Stimulated activated CD4-positive, alpha-beta T cell treated with anti-CD3 and anti-CD28 coated beads, Interleukin-12 subunit alpha, Interleukin-12 subunit beta, amount 100 ng/mL, for 24 hours (primary cell): ENCODE data around the gene RAI2.

Experiments
- DNase-seq, 2 experiments: peaks; one replicate each; pipeline ENCODE4 v3.0.0-alpha.2; 2020; ENCODE audit warnings: low read depth in 2 of 2

The RAI2 gene

DNA sequence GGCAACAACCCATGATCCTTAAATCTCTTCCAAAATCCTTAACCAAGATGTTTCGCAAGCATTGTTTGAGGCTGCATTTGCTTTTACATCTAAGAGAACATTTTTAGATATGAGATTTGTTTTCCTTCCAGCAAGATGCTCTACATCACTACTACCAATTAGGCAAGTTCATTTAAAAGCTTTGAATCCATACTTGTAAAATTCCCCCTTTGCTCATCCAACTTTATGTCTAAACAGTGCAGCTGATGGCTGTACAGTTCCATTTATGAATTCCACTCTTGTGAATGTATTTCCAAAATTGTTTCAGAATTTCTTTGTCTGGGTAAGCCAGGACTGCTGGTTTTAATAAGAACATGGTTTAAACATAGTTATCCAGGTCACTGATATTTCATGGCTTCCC is 31.5 kb downstream of the RAI2 start:
- no peak for DNase-seq

DNA sequence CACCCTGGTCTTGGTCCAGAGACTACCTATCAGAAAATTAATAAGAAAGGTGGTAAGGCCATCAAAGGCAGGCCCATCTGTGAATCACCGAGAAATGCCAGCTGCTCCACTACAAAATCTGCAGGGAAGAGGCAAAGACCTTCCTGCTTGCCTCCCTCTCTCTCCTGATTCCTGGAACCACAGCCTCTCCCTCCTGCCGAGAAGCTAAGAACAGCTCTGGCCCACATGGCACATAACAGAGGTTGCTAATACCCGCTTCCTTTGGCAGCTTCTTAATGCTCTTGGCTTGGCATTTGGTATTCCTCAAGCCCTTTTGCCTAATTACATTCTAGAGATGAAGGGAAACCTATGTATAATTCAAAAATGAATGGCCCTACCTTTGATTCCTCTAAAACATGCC is 32.9 kb downstream of the RAI2 start:
- DNase-seq: no peak

DNA sequence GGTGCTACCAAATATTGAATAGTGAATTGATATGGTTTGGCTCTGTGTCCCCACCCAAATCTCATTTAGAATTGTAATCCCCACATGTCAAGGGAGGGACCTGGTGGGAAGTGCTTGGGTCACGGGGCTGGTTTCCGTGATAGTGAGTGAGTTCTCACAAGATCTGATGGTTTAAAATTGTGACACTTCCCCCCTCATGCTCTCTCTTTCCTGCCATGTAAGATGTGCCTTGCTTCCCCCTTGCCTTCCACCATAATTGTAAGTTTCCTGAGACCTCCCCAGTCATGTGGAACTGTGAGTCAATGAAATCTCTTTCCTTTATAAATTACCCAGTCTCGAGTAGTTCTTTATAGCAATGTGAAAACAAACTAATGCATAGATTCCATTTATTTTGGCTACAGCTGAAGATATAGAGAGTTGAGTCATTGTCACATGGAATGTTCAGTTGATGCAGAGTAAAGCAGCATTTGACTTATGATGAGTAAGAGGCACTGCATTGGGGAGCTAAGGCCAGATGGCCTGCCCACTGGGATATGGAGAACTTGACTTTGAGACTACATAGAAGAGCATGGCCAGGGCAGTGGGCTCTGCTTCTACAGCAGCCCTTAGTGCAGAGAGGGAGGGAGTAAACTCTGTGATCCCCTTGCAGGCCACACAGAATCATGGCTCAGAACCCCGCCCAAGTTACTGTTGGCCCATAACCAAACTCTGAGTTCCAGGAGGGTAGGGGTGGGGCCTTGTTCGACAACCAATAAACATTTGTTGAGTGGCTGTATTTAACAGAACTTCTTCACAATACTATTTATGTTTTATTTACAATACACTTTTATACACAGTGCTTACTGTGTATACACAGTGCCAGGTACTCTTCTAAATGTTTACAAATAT is 34.2 kb downstream of the RAI2 start:
- DNase-seq: no peak

DNA sequence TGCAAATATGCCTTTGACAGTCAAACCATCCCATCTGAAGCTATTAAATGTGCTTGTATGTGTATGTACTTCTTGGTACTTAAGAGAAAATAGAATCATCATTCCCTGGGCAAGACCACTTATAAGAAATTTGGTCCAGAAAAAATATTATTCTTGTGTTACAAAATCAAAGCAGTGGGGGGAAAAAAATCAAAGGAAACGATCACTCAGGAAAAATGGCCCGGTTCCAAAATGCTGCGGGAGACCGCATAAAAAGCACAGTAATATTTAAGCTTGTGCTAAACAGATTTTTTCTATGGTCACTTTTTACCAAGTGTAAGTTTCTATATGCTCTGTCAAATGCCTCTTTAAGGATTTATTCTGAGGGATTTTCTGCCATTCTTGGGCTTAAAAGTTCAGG is 36.1 kb downstream of the RAI2 start:
- DNase-seq: no peak

DNA sequence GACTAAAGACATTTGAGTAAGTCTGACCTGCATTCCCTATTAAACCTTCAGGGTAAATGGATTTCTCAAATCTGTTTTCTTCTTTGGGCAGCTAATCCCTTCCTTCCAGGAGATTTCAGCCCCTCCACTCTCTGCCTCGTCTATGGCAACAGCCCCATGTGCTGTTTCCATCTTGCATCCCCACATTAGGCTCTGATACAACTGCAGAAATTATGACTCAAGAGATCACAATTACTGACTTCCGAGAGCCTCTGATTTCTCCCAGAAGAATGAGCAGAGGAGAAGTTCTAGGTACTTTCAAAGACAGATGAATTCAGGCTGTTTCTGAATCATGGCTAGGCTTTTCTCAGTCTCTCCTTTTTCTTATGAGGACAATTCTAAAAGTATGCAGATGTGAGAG is 38.7 kb downstream of the RAI2 start:
- DNase-seq: no peak

DNA sequence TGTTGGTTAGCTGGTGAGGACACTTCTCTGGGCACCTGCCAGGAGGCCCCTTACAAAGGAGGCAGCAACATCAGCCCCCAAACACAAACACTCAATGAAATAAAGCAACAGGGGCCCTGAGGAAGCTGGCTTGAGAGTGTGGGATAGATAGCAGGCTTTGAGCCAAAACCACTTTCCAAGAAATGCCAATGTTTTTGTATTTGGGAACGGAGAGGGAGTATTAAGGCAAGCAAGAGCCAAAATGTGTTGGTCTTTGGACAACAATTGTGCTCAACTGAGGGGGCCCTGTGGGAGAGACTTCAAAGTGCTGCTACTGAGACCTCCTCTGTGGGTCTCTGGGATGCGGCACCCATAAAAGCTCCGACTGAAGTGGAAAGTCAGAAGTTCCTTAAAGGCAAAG is 41.0 kb downstream of the RAI2 start:
- no peak for DNase-seq

DNA sequence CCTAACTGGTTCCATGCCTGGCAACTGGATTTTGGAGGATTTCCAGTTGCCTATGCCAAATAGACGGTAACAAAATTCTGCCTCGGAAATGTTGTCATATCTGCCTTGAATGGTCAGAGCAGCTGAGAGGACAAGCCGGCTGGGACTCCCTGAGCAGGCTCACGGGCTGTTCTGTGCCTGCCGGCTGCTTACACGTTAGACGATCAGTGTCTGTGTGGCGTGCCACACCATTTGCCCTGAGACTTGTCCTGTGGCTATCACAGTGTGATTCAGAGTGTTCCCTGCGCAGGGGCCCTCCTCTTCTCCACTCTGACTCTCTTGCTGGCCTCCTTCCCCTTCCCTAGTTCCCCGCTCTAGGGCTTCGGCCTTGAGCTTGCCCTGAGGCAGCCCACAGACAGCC is 42.4 kb downstream of the RAI2 start:
- DNase-seq: no peak

DNA sequence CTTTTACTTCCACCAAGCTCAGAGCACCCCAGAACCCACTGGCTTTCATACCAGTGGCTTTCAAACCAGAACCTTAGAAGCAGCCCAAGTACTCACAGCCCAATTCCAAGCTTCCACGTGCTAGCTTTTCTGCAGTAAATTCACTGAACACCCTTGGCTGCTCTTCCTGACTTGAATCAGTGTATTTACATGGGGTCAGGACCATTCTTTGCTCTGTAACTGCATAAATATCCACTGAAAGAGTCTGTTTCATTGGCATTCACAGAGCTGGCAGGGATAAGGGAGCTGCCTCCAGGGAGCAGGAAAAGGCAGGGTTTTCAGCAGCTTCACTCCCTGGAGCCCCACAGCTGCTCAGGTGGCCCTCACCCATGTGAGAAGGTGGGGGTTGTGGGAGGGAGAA is 43.8 kb downstream of the RAI2 start:
- no peak for DNase-seq

DNA sequence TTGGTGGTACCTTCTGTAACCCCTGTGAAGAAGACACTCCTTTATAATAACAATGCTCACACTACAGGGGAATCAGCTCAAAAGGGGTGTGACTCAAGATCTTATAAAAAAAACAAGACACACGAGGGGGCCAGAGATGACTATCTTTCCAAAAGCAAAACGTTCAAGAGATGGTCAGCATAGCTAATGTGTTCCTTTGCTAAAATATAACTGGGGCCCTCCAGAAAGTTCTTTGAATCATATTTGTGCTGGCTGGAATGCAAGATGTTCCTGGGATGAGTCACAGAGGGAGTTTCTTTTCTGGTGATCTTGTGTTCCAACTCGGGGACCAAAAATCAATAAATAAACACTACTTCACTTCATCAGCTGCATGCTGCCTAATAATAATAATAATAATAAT is 46.5 kb downstream of the RAI2 start:
- DNase-seq: no peak

DNA sequence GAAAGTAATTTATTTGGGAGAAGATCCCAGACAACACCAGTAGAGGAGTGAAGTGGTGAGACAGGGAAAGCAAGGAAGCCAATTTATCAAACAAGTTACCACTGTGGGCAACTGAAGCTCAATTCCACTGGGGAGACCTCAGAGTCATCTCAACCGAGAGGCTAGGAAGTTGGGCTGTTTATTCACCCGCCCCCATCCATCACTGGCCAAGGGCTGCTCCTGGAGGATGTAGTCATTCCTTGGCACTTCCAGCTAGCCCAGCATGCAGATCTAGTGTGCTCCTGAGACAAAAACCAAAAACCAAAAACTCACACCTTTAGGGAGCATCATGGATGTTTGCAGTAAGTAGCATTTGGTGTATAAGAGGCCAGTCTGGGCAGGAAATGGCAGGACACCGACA is 47.0 kb downstream of the RAI2 start:
- no peak for DNase-seq

DNA sequence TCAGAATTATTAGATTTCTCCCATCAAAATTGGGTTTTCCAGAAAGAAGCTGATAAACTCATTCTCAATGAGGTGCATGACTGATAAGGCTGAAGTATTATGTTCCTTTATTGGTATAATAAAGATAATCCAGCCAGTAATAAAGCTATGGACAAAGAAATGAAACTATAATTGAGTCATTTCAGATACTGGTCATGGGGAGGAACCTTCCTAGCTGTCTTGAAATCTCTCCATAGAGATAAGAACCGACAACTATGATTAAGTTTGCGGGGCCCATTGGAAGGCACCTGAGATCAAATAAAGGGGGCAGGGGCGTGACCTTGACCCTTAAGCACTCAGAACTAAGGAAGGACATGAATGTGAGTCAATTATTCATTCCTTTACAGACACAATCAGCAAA is 47.8 kb downstream of the RAI2 start:
- DNase-seq: no peak

DNA sequence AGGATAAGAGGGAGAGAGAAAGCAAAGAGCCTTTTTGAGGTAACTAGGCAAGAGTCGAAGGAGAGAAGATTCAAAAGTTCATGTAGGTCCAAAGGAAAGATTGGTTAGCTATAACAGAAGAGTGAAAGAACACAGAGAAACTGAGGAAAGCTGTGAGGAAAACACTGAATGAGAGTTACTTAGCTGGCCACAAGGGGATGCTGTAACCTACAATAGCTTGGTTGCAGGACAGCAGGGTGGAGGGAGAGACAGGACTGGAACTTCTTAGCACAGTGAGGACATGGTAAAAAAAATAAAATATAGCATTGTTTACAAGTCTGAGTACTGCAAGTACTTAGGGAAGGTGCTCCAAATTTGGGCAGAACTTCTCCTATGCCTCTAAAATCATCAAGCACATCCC is 48.3 kb downstream of the RAI2 start:
- DNase-seq: no peak

DNA sequence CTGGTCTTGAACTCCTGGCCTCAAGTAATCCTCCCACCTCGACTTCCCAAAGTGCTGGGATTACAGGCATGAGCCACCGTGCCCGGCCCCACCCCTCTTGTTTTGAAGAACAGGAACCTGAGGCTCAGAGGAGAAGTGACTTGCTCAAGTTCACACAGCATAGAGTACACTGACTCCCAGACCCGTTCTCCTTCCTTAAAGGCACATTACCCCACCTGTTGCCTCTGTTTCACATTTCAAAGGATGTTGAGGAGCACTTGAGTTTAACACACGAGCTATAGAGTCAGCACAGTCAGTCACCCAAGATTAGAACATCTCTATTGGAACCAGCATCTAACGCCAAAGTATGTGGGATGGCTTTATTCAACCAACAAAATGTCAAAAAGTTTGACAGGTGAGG is 51.1 kb downstream of the RAI2 start:
- no peak for DNase-seq

DNA sequence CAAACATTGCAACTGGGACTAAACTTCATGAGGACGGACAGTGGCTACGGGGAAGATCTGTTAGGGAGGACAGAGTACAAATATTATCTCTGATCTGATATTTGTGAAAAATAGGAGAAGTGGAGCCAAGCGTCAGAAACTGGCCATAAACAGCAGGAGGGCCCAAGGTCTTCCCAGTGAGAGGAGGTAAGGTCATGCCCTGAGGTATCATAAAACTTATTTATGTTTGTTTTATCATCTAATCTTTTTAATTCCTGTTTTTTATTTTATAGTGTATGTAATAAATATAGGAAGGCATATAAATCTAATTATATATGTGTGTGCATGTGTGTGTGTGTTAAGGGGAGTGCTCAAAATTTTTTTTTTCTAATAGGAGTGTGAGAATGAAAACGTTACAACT is 51.8 kb downstream of the RAI2 start:
- DNase-seq: no peak

DNA sequence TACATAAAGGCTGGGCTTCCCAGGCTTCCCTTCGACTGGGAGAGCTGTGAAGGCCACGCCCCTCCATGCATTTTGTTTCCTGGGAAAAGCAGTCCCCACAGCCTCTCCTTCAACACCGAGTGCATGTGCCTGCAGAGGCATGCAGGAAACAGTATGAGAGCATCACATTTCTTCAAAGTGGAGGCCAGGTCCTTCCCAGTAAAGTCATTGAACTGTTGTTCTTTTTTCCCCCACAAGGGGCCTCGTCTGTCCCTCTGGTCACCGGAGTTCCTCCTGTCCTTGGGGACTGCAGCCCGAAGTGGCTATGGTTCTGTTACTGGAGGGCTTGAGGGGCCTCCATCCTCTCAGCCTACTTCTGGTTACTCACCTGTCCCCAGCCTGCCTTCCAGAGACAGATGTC is 56.0 kb downstream of the RAI2 start:
- DNase-seq: no peak

DNA sequence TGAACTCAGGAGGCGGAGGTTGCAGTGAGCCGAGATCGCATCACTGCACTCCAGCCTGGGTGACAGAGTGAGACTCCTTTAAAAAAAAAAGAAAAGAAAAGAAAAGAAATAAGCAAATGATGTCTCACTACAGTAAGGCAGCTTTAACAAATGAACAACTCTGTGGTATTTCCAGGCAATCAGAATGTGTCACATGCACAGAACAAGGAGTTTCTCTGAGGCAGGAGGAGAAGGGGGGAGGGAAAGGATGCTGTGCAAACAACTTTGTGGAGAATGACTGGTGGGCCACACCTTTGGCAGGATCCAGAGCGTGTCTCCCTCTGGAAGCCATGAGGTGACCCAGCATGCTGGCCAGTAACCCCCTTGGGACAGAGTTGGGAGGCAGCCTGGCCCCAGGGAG is 57.6 kb downstream of the RAI2 start:
- no peak for DNase-seq

DNA sequence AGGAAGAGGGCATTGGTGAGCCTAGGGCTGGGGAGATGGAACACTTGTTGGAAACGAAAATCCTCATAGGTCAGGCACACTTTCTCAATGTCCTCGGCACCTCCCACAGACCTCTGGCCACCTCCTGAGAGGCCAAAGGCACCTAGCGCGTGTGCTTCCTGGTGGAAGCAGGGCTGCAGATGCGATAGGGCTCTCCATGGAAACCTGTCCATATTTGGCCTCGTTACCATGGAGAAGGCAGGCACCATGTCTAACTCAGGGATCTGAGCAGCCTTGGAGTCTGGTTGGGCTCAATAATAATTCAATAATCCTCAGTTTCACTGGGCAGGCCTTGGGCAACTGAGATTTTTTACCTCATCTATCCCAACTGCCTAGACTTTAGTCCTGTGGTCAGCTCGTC is 58.3 kb downstream of the RAI2 start:
- no peak for DNase-seq

DNA sequence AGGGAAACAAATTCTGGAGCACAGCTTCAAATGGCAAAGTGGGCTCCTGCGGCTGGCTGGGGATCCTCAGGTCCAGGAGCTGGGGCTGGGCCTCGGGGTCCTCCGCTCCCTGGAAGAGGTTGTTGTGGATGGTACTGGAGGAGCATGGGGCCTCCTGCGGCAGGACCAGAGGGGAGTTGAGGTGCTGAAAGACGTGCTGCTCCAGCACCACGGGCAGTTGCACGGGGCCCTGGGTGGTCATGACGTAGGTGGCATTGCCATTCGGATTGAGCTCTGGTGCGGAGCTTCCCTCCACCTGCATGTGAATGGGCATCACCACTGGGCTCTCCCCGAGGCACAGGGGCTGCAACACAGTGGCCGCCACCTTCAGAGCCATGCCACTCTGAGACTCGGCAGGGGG is 59.7 kb downstream of the RAI2 start:
- DNase-seq: no peak

DNA sequence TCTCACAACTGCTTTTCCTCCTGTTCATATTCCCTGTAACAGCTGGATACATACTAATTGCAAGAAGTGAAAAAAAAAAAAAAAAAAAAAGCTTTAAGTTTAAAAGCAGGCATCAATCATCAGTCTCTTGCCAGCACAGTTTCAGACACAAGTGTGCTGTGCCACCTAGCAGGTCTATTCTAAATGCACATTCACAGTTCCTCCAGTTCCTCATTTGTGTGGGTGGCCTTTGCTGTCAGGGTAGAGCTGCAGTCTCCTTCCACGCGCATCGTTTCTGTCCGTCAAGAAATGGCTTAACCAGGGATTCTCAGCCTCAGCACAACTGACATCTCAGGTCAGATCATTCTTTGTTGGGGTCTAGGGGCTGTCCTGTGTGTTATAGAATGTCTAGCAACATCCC is 62.2 kb downstream of the RAI2 start:
- DNase-seq: no peak

DNA sequence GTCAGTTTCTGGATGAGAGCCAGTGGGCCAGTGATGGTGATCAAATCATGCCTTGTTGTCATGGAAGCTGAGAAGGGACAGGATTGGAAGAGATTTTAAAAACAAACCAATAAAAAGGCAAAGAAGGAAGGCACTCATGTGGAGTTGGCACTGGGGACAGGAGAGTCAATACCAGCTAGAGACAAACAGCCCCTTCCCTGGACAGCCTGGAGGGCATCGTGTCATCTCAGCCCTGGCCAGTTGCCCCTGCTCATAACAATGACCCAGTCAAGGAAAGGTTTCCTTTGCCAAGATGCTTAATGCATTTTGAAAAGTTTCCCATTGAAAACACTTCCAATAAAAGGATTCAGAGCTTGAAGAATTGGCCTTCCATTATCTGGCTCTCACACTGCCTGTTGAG is 68.3 kb downstream of the RAI2 start:
- DNase-seq: no peak

DNA sequence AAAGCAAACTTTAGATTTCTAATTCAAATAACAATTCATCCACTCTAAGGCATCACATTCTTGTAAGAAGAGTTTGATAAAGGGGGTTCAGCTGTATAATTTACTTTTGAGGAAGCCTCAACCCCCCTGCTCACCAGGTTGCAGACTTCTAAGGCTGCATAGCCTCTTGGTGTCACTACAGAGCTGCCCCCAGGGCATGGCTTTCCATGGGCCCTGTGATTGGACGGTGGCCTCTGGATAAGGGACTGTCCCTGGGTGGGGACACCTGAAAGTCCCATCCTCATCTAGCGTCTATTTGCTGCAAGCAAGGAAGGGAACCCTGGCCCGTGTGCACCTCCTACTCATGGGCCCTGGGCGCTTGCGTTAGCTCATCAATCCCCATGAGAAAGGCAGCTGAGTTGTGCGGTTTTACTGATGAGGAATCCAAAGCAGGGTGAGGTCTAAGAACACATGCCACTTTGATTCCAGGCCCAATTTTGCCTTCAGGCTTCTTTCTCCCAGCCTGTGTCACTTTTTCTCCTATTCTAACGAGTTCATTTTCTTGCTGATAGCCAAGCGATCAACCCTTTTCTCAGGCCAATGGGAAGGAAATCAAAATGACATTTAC is 72.0 kb downstream of the RAI2 start:
- DNase-seq: no peak

DNA sequence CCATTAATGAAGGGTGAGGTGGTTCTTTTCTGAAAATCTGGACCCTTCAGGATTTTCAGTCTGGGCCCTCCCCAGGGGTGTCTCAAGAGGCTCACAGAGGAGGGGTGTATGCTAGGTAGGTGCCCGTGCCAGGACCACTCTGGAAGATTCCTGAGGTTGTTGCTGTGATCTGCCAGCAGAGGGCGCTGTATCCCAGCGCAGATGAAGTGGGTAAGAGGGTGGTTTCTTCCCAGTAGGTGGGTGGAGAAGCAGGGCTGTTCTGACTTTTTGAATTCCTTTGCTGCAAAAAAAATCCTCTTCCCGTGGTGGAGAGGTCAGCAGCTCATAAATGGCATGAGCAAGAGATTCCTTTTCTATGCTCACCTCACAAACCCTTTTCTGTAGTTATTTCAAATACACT is 72.7 kb downstream of the RAI2 start:
- no peak for DNase-seq

DNA sequence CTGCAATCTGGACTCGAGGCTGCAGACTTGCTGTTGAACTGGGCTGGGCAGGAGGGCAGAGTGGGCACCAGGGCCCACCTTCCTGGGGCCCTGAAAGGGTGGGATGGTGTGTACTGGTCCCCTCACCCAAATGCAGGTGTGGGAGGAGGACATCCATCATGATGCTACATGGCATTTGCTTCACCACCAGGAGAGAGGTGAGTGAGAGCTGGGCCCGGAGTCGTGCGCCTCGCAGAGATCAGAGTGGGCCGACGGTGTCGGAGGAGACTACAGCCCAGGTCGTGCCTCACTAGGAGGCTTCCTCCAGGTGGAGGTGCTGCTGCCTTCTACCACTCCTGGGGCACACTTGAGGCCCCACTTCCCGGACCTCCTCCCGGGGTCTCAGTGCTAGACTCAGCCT is 73.5 kb downstream of the RAI2 start:
- no peak for DNase-seq
